NB4 (cell line): Measurements from ENCODE around the gene FOXL1.

Source experiments
- DNase-seq: peaks from one replicate; pipeline ENCODE4 v3.0.0; 2010; ENCODE audit warnings: low read depth
- H3K4me3 ChIP-seq: one replicate; pipeline ENCODE4 v1.5.1; 2011; ENCODE audit warnings: mild to moderate bottlenecking, low read depth, low read length, moderate library complexity
- MAX ChIP-seq: IDR thresholded peaks from 2 replicates; pipeline ENCODE4 v1.6.1; 2011; ENCODE audit warnings: low read depth, low read length
- MYC ChIP-seq: IDR thresholded peaks from 2 replicates; pipeline ENCODE4 v1.6.1; 2011; ENCODE audit warnings: low read depth, low read length
- POLR2A ChIP-seq: IDR thresholded peaks from 2 replicates; pipeline ENCODE4 v1.6.1; 2011; ENCODE audit warnings: mild to moderate bottlenecking; ENCODE audit not compliant: insufficient read length; ENCODE audit errors: extremely low read depth
- TF ChIP-seq, protein P1 (sequence below): IDR thresholded peaks from one replicate; pipeline ENCODE4 v1.5.1; 2012; ENCODE audit warnings: low read depth, low read length

FOXL1 gene

GRCh38 chr16:86556576-86556975 is 21.8 kb upstream of the FOXL1 start:
- DNase-seq: no peak
- H3K4me3 ChIP-seq: no peak overlapping the region
- TF ChIP-seq MYC: no peak
- TF ChIP-seq, protein P1, sequence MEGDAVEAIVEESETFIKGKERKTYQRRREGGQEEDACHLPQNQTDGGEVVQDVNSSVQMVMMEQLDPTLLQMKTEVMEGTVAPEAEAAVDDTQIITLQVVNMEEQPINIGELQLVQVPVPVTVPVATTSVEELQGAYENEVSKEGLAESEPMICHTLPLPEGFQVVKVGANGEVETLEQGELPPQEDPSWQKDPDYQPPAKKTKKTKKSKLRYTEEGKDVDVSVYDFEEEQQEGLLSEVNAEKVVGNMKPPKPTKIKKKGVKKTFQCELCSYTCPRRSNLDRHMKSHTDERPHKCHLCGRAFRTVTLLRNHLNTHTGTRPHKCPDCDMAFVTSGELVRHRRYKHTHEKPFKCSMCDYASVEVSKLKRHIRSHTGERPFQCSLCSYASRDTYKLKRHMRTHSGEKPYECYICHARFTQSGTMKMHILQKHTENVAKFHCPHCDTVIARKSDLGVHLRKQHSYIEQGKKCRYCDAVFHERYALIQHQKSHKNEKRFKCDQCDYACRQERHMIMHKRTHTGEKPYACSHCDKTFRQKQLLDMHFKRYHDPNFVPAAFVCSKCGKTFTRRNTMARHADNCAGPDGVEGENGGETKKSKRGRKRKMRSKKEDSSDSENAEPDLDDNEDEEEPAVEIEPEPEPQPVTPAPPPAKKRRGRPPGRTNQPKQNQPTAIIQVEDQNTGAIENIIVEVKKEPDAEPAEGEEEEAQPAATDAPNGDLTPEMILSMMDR: no peak
- TF ChIP-seq MAX: no peak
- TF ChIP-seq POLR2A: no peak

DNA sequence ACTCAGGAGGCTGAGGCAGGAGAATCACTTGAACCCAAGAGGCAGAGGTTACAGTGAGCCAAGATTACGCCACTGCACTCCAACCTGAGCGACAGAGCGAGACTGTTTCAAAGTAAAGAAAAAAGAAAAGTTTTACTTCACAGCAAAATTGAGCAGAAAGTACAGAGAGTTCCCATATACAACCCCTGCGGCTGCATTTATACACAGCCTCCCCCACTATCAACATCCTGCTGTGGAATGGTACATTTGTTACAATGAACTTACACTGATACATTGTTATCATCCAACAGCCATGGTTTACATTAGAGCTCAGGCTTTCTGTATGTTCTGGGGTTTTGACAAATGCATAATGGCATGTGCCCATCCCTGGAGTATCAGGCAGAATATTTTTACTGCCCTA is 20.8 kb upstream of the FOXL1 start:
- no peak for DNase-seq
- H3K4me3 ChIP-seq: no peak overlapping the region
- TF ChIP-seq, protein P1: no peak
- TF ChIP-seq POLR2A (no peak), MAX (no peak), MYC (no peak)

- TF ChIP-seq POLR2A (no peak), MAX (no peak), MYC (no peak)
- TF ChIP-seq, protein P1: no peak
- H3K4me3 ChIP-seq: no peak overlapping the region
- DNase-seq: no peak
These were observed 19.8 kb upstream of the FOXL1 start for GRCh38 chr16:86558355-86559193.

GRCh38 chr16:86559802-86560305 is 18.5 kb upstream of the FOXL1 start:
- no peak for TF ChIP-seq MYC
- TF ChIP-seq, protein P1: no peak
- no peak for TF ChIP-seq MAX
- TF ChIP-seq POLR2A: no peak
- H3K4me3 ChIP-seq: no peak overlapping the region

DNA sequence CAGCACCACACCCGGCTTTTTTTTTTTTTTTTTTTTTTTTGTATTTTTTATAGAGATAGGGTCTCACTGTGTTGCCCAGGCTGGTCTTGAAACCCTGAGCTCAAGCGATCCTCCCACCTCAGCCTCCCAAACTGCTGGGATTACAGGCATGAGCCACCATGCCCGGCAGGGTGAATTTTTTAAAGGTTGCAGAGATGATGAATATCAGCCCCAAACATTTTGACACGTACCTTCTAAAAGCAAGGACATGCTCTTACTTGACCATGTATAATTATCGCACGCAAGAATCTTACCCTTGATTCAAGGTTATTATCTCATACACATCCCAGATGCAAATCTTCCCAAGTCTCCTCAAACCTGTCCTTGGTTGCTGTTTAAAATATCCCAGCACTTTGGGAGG is 16.0 kb upstream of the FOXL1 start:
- TF ChIP-seq, protein P1: no peak
- TF ChIP-seq POLR2A (no peak), MAX (no peak)
- H3K4me3 ChIP-seq: no peak overlapping the region
- no peak for DNase-seq

More at GRCh38 chr16:86559802-86560305, 18.5 kb upstream of the FOXL1 start:
- no peak for DNase-seq
